Keratinocyte (primary cell): ENCODE results near the gene MTF1. TPM values are rescaled to one million over a fixed set of nuclear protein-coding genes. Genes with fewer than 3 reads are reported as not detected.

Source experiments
- DNase-seq: peaks from one replicate; pipeline ENCODE4 v3.0.0-alpha.2; 2011; ENCODE audit warnings: low read depth, missing footprints, low spot score
- FAIRE-seq: peaks from 2 replicates; lab custom pipeline; 2011; peaks lifted over from hg19 to GRCh38; lab: Jason Lieb, UNC
- H2AFZ ChIP-seq: 2 replicates; pipeline ENCODE4 v1.6.0; 2012; ENCODE audit warnings: low read length, control low read depth, inconsistent platforms; ENCODE audit not compliant: control insufficient read depth
- H3K27ac ChIP-seq: 2 replicates; pipeline ENCODE4 v1.5.1; 2011; ENCODE audit warnings: low read length; ENCODE audit not compliant: control insufficient read depth, insufficient read depth
- H3K27me3 ChIP-seq: 3 replicates; pipeline ENCODE4 v1.6.0; 2011; ENCODE audit warnings: low read length; ENCODE audit not compliant: control insufficient read depth, insufficient read depth; ENCODE audit errors: extremely low read depth
- H3K36me3 ChIP-seq, 2 experiments: 2 replicates in 1 of 2; 3 replicates in 1 of 2; pipeline ENCODE4 v1.5.1; 2011; ENCODE audit warnings: low read length in 2 of 2, mild to moderate bottlenecking in 1 of 2; ENCODE audit not compliant: control insufficient read depth in 2 of 2, insufficient read depth in 2 of 2; ENCODE audit errors: extremely low read depth in 1 of 2
- H3K4me1 ChIP-seq: 3 replicates; pipeline ENCODE4 v1.5.1; 2011; ENCODE audit warnings: low read length; ENCODE audit not compliant: control insufficient read depth, insufficient read depth; ENCODE audit errors: extremely low read depth
- H3K4me2 ChIP-seq: 3 replicates; pipeline ENCODE4 v1.6.0; 2011; ENCODE audit warnings: low read depth, low read length; ENCODE audit not compliant: control insufficient read depth, insufficient read depth; ENCODE audit errors: extremely low read depth
- H3K4me3 ChIP-seq, 3 experiments: fragments of 200-600 bp in 1 of 3; sonication (generic) in 1 of 3; 2 replicates in 2 of 3; 3 replicates in 1 of 3; pipeline ENCODE4 v1.5.1; 2011 to 2016; ENCODE audit warnings: low read length in 3 of 3, mild to moderate bottlenecking in 3 of 3, control low read depth in 2 of 3, inconsistent platforms in 1 of 3, low read depth in 1 of 3, mixed read lengths in 1 of 3, mixed run types in 1 of 3, moderate library complexity in 1 of 3; ENCODE audit not compliant: control insufficient read depth in 2 of 3, insufficient read depth in 2 of 3; ENCODE audit errors: extremely low read depth in 1 of 3
- H3K79me2 ChIP-seq: 2 replicates; pipeline ENCODE4 v1.6.0; 2012; ENCODE audit warnings: low read length; ENCODE audit not compliant: control insufficient read depth, insufficient read depth
- H3K9ac ChIP-seq: 3 replicates; pipeline ENCODE4 v1.6.0; 2011; ENCODE audit warnings: low read length; ENCODE audit not compliant: control insufficient read depth, insufficient read depth; ENCODE audit errors: extremely low read depth
- H3K9me1 ChIP-seq: 3 replicates; pipeline ENCODE4 v1.6.0; 2011; ENCODE audit warnings: low read length; ENCODE audit not compliant: control insufficient read depth, insufficient read depth; ENCODE audit errors: extremely low read depth
- H3K9me3 ChIP-seq: 2 replicates; pipeline ENCODE4 v1.5.1; 2012; ENCODE audit warnings: low read depth, low read length; ENCODE audit not compliant: control insufficient read depth
- H4K20me1 ChIP-seq: 3 replicates; pipeline ENCODE4 v1.6.0; 2011; ENCODE audit warnings: low read length; ENCODE audit not compliant: control insufficient read depth, insufficient read depth; ENCODE audit errors: extremely low read depth
- CTCF ChIP-seq, 3 experiments: IDR thresholded peaks in 1 of 3; conservative IDR thresholded peaks in 1 of 3; optimal IDR thresholded peaks in 1 of 3; 2 replicates in 2 of 3; 3 replicates in 1 of 3; pipeline versions ENCODE3 to v1.5.1; 2011; ENCODE audit warnings: low read length in 3 of 3, mild to moderate bottlenecking in 3 of 3, moderate library complexity in 2 of 3, control low read depth in 1 of 3, inconsistent platforms in 1 of 3; ENCODE audit not compliant: insufficient read depth in 2 of 3; ENCODE audit errors: extremely low read depth in 1 of 3
- EZH2 ChIP-seq: IDR thresholded peaks from one replicate; pipeline ENCODE4 v1.6.1; 2012; ENCODE audit warnings: inconsistent platforms, mild to moderate bottlenecking, low read length, moderate library complexity
- dilution Hi-C: fragments of 300-500 bp; cut with MboI; formaldehyde crosslinking; loops from one replicate; pipeline ENCODE4 v1.7.0; 2020; ENCODE audit warnings: low sequenced_read_pairs; ENCODE audit not compliant: extremely low pct_ligation_motif_present
- polyA plus RNA-seq, 5 experiments: library from polyadenylated mRNA; depleted of rRNA in 3 of 5; stranded (reverse) in 3 of 5; stranded (forward) in 1 of 5; unstranded in 1 of 5; fragments of >200 nt; gene quantifications; 1 replicate in 1 of 5; 2 replicates in 3 of 5; 3 replicates in 1 of 5; pipeline versions ENCODE4 v1.2.1 to v1.2.3, GENCODE V29; 2011 to 2012; ENCODE audit warnings: missing spikeins in 2 of 5, low read depth in 1 of 5, low replicate concordance in 1 of 5

MTF1 gene
- polyA plus RNA-seq, 1 donor (not counting 4 experiments of a cell fraction or from before 2014, with no cell fraction given): 13.1 TPM

- dilution Hi-C loops: no loop called here
- no peaks in the 10 kb centered on the region for H3K36me3 ChIP-seq
- no peak within 1 kb of the TSS for H3K4me3 ChIP-seq
- no peak within 1 kb of the TSS for H2AFZ ChIP-seq
- H3K9me1 ChIP-seq: no peaks in the 10 kb centered on the region
- H3K4me1 ChIP-seq: no peaks in the 10 kb centered on the region
- H3K27me3 ChIP-seq: peaks cover 69% of the 10 kb centered on the region
- H3K9ac ChIP-seq: no peak within 1 kb of the TSS
- TF ChIP-seq EZH2: no peak
- TF ChIP-seq CTCF (optimal IDR thresholded peaks at IDR 0.05 in 1 of 3, IDR thresholded peaks at IDR 0.05 in 1 of 3, conservative IDR thresholded peaks at IDR 0.05 in 1 of 3; ENCODE audit: extremely low read depth in 1 of 3, insufficient read depth in 2 of 3, low read length in 3 of 3): no peak
- FAIRE-seq: no peak
- no peak within 1 kb of the TSS for H3K27ac ChIP-seq
- H4K20me1 ChIP-seq: no peaks in the 10 kb centered on the region
- H3K4me2 ChIP-seq: peak within 1 kb of the TSS; percentile 10
- no peaks in the 10 kb centered on the region for H3K9me3 ChIP-seq
- DNase-seq: no peak
- no peaks in the 10 kb centered on the region for H3K79me2 ChIP-seq
These were observed 94.4 kb downstream of the MTF1 start, which contains the start of gene EPHA10 for GRCh38 chr1:37764888-37765441. EPHA10 (minus strand) TSS chr1:37765120; CDS start chr1:37765066, 54 bp downstream.

- no peaks in the 10 kb centered on the region for H3K36me3 ChIP-seq
- H3K27me3 ChIP-seq: peaks cover 66% of the 10 kb centered on the region
- no peak overlapping the region for H3K9ac ChIP-seq
- H3K9me3 ChIP-seq: no peaks in the 10 kb centered on the region
- TF ChIP-seq EZH2 (peak; percentile 56), CTCF (optimal IDR thresholded peaks at IDR 0.05 in 1 of 3, IDR thresholded peaks at IDR 0.05 in 1 of 3, conservative IDR thresholded peaks at IDR 0.05 in 1 of 3; ENCODE audit: extremely low read depth in 1 of 3, insufficient read depth in 2 of 3, low read length in 3 of 3) (no peak)
- dilution Hi-C loops: no loop called here
- H3K9me1 ChIP-seq: no peaks in the 10 kb centered on the region
- no peak overlapping the region for H2AFZ ChIP-seq
- H3K4me3 ChIP-seq: no peak overlapping the region
- no peaks in the 10 kb centered on the region for H3K79me2 ChIP-seq
- H3K4me2 ChIP-seq: no peak overlapping the region
- no peak for DNase-seq
- no peaks in the 10 kb centered on the region for H4K20me1 ChIP-seq
- no peaks in the 10 kb centered on the region for H3K4me1 ChIP-seq
- H3K27ac ChIP-seq: no peak overlapping the region
- no peak for FAIRE-seq
These were observed 95.0 kb downstream of the MTF1 start for GRCh38 chr1:37764414-37764825.
